Breast epithelium (tissue), 4 donors: ENCODE results near the gene G0S2. TPM values are rescaled to one million over a fixed set of nuclear protein-coding genes. Genes with fewer than 3 reads are reported as not detected.

Experiments used
- DNase-seq, 2 donors: peaks; one replicate each; pipeline ENCODE4 v3.0.0-alpha.2; 2019; ENCODE audit warnings: low spot score in 2 of 2
- H3K27ac ChIP-seq, 2 donors: fragments of 200-600 bp; sonication (generic) in 1 of 2; one replicate each; pipeline ENCODE4 v1.5.1; 2016 to 2019; ENCODE audit warnings: mild to moderate bottlenecking in 1 of 2
- H3K27me3 ChIP-seq, 2 donors: fragments of 200-600 bp; sonication (generic) in 1 of 2; one replicate each; pipeline versions ENCODE4 v1.5.1 to v1.6.0; 2017 to 2019; ENCODE audit warnings: control low read depth in 1 of 2, mild to moderate bottlenecking in 1 of 2
- H3K36me3 ChIP-seq: fragments of 200-600 bp; one replicate; pipeline ENCODE4 v1.5.1; 2019
- H3K4me1 ChIP-seq, 2 donors: fragments of 200-600 bp; sonication (generic); one replicate each; pipeline ENCODE4 v1.5.1; 2016 to 2019; ENCODE audit warnings: control low read depth in 1 of 2
- H3K4me3 ChIP-seq, 3 donors: fragments of 200-600 bp; sonication (generic); 1 replicate in 2 of 3; 2 replicates in 1 of 3; pipeline ENCODE4 v1.5.1; 2016 to 2019; ENCODE audit warnings: mild to moderate bottlenecking in 3 of 3, moderate library complexity in 2 of 3
- H3K9me3 ChIP-seq, 2 donors: fragments of 200-600 bp; sonication (generic) in 1 of 2; one replicate each; pipeline ENCODE4 v1.5.1; 2016 to 2019; ENCODE audit warnings: control low read depth in 1 of 2
- CTCF ChIP-seq, 3 donors: fragments of 450-650 bp; IDR thresholded peaks; one replicate each; pipeline ENCODE4 v1.5.1; 2016 to 2017; ENCODE audit warnings: antibody characterized with exemption in 3 of 3, mild to moderate bottlenecking in 3 of 3, moderate library complexity in 3 of 3
- POLR2A ChIP-seq: fragments of 450-650 bp; IDR thresholded peaks from one replicate; pipeline ENCODE4 v1.6.1; 2016; ENCODE audit warnings: antibody characterized with exemption, mild to moderate bottlenecking, moderate library complexity
- POLR2AphosphoS5 ChIP-seq, 3 donors: sonication (generic); formaldehyde crosslinking; IDR thresholded peaks; one replicate each; pipeline ENCODE4 v1.6.1; 2017; ENCODE audit warnings: antibody characterized with exemption in 3 of 3
- intact Hi-C: fragments of 100-400 bp; cut with DNase I; formaldehyde crosslinking; loops from one replicate; pipeline ENCODE4 v1.15.1; 2023; ENCODE audit warnings: low total_unique reads
- total RNA-seq, 3 donors: library from RNA; depleted of rRNA; stranded (reverse); fragments of >200 nt; gene quantifications; one replicate each; pipeline ENCODE4 v1.1.0, GENCODE V29; 2016

Gene G0S2
- total RNA-seq, 3 donors from 2014 or later = 198 to 1,307 (median 636) TPM

GRCh38 chr1:209667708-209668107 is 7.5 kb upstream of the G0S2 start:
- TF ChIP-seq POLR2AphosphoS5 (IDR thresholded peaks at IDR 0.05) = no peak
- TF ChIP-seq POLR2A = no peak
- no peak for TF ChIP-seq CTCF (IDR thresholded peaks at IDR 0.05)
- H3K36me3 ChIP-seq = no peaks in the 10 kb centered on the region
- DNase-seq = no peak
- H3K4me3 ChIP-seq = no peak overlapping the region
- no peaks in the 10 kb centered on the region for H3K9me3 ChIP-seq
- H3K4me1 ChIP-seq = no peaks in the 10 kb centered on the region
- intact Hi-C loops = no loop called here
- no peaks in the 10 kb centered on the region for H3K27me3 ChIP-seq
- no peak overlapping the region for H3K27ac ChIP-seq

DNA sequence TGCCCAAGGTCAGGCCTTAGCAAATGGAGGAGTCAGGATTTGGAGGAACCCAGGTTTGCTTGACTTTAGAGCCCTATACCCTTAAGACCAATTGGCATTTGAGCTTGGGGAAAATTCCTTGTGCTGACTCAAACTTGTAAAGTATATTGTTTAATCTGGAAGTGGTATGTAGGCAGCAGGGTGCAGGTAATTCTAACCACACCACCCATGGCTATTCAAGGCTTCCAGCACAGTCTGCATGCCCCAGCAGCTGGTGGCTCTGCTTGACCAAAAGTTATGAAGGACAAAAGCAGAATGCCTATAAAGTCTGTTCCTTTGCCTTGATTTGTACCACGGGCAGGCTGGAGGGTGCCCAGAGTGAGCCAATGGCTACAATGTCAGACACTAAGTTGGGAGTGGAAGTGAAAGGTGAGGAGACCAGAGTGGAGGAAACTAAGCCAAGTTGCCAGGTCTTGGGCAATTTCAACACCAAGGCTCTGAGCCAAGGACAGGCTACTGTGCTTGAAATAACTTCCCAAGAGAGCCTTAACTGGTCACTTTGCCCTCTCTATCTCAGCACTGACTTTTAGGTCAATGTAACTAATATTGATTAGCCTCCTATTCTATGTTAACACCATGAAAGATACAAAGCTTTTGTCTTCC is 4.7 kb upstream of the G0S2 start:
- no peak for DNase-seq
- Histone ChIP-seq H3K9me3 (no peaks in the 10 kb centered on the region), H3K36me3 (no peaks in the 10 kb centered on the region), H3K4me1 (no peaks in the 10 kb centered on the region), H3K27ac (no peak overlapping the region), H3K27me3 (no peaks in the 10 kb centered on the region), H3K4me3 (no peak overlapping the region)
- TF ChIP-seq POLR2A (no peak), CTCF (IDR thresholded peaks at IDR 0.05) (no peak), POLR2AphosphoS5 (IDR thresholded peaks at IDR 0.05) (no peak)
- intact Hi-C loops = no loop called here

- H3K27me3 ChIP-seq = no peaks in the 10 kb centered on the region
- no peak for DNase-seq
- intact Hi-C loops = no loop called here
- no peaks in the 10 kb centered on the region for H3K36me3 ChIP-seq
- H3K4me3 ChIP-seq = no peak overlapping the region
- H3K27ac ChIP-seq = no peak overlapping the region
- no peaks in the 10 kb centered on the region for H3K9me3 ChIP-seq
- no peaks in the 10 kb centered on the region for H3K4me1 ChIP-seq
- TF ChIP-seq POLR2A (no peak), POLR2AphosphoS5 (IDR thresholded peaks at IDR 0.05) (no peak), CTCF (IDR thresholded peaks at IDR 0.05) (no peak)
These were observed 2.2 kb upstream of the G0S2 start for GRCh38 chr1:209672705-209673630.

GRCh38 chr1:209673631-209674417 is 1.4 kb upstream of the G0S2 start:
- Histone ChIP-seq H3K36me3 (no peaks in the 10 kb centered on the region), H3K27ac (no peak overlapping the region), H3K9me3 (no peaks in the 10 kb centered on the region), H3K4me3 (no peak overlapping the region), H3K4me1 (no peaks in the 10 kb centered on the region), H3K27me3 (no peaks in the 10 kb centered on the region)
- TF ChIP-seq POLR2A = no peak
- peak in 1 of 3 donors; percentile 68 for TF ChIP-seq POLR2AphosphoS5 (IDR thresholded peaks at IDR 0.05)
- intact Hi-C loops = no loop called here
- no peak for DNase-seq

- Histone ChIP-seq H3K4me3 (peak overlapping the region; percentile 48 to 63 (median 54)), H3K9me3 (no peaks in the 10 kb centered on the region), H3K36me3 (no peaks in the 10 kb centered on the region), H3K27me3 (no peaks in the 10 kb centered on the region), H3K4me1 (no peaks in the 10 kb centered on the region), H3K27ac (peak overlapping the region in 1 of 2 donors; percentile 16)
- DNase-seq = no peak
- no peak for TF ChIP-seq POLR2A
- TF ChIP-seq POLR2AphosphoS5 (IDR thresholded peaks at IDR 0.05) = no peak
- TF ChIP-seq CTCF (IDR thresholded peaks at IDR 0.05) = no peak
- intact Hi-C loops = no loop called here
These were observed 448 bp downstream of the G0S2 start for GRCh38 chr1:209675565-209676154.
